ENCODE measurements around the gene ENPP1. TPM values are rescaled to one million over a fixed set of nuclear protein-coding genes. Genes with fewer than 3 reads are reported as not detected.

ENPP1 gene
- polyA plus RNA-seq, 1 experiment: 30.4 TPM

DNA sequence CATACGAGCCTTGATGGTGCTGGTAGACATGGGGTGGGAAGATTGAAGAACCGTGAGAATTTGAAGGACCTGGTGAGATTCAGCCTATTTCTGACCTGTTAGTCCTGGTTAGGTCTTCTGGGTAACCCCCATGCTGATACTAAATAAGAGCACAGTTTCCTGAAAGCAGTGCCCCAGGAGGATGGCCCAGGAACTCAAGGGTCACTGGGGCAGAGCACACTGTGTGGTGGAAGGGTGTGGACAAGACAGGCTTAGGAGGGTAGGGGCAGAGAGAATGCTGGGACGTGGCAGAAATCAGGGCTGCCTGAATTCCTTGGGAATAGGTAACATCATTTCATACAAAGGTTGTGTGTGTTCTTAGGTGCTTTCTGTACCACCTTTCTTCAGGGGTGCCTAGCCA lies 31.9 kb upstream of the ENPP1 start:
- ChIA-PET CTCF (no interaction called here), POLR2A (no interaction called here)
- DNase-seq (ENCODE audit: low read depth, low spot score): no peak

DNA sequence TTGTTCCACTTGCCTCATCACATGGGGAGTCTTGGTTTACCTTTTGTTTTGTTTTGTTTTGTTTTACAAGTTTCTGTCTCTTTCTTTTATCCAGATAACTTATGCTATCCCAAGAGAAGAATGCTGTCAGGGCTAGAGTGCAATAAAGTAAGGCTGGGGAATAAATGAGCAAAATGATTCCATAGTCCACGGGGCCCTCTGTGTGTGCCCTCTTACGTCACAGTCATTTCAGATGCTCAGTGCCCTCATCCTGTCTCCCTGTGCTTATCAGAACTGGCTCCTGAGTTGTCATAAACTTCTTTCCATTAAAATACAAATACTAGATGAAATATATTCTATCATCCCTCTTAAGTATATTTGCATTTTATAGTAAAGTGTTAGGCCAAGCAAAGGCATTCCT lies 30.8 kb upstream of the ENPP1 start:
- ChIA-PET POLR2A (no interaction called here), CTCF (no interaction called here)
- Histone ChIP-seq H3K9me3 (ENCODE audit: control insufficient read depth, insufficient read depth, low read length) (no peaks in the 10 kb centered on the region), H3K27me3 (ENCODE audit: control insufficient read depth, insufficient read depth, low read length) (peaks cover 2% of the 10 kb centered on the region), H3K27ac (ENCODE audit: low read depth, low read length) (no peak overlapping the region), H3K4me3 (ENCODE audit: low read depth, low read length) (no peak overlapping the region)
- DNase-seq (ENCODE audit: low read depth, low spot score): no peak
- TF ChIP-seq, protein P1, sequence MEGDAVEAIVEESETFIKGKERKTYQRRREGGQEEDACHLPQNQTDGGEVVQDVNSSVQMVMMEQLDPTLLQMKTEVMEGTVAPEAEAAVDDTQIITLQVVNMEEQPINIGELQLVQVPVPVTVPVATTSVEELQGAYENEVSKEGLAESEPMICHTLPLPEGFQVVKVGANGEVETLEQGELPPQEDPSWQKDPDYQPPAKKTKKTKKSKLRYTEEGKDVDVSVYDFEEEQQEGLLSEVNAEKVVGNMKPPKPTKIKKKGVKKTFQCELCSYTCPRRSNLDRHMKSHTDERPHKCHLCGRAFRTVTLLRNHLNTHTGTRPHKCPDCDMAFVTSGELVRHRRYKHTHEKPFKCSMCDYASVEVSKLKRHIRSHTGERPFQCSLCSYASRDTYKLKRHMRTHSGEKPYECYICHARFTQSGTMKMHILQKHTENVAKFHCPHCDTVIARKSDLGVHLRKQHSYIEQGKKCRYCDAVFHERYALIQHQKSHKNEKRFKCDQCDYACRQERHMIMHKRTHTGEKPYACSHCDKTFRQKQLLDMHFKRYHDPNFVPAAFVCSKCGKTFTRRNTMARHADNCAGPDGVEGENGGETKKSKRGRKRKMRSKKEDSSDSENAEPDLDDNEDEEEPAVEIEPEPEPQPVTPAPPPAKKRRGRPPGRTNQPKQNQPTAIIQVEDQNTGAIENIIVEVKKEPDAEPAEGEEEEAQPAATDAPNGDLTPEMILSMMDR (IDR thresholded peaks at IDR 0.05; ENCODE audit: low read depth, low read length): no peak

More for the DNA sequence above, 31.9 kb upstream of the ENPP1 start:
- no peak overlapping the region for H3K4me3 ChIP-seq (ENCODE audit: low read depth, low read length)
- peaks cover under 1% of the 10 kb centered on the region for H3K27me3 ChIP-seq (ENCODE audit: control insufficient read depth, insufficient read depth, low read length)
- H3K27ac ChIP-seq (ENCODE audit: low read depth, low read length): no peak overlapping the region
- H3K9me3 ChIP-seq (ENCODE audit: control insufficient read depth, insufficient read depth, low read length): no peaks in the 10 kb centered on the region
- TF ChIP-seq, protein P1 (IDR thresholded peaks at IDR 0.05; ENCODE audit: low read depth, low read length): no peak

DNA sequence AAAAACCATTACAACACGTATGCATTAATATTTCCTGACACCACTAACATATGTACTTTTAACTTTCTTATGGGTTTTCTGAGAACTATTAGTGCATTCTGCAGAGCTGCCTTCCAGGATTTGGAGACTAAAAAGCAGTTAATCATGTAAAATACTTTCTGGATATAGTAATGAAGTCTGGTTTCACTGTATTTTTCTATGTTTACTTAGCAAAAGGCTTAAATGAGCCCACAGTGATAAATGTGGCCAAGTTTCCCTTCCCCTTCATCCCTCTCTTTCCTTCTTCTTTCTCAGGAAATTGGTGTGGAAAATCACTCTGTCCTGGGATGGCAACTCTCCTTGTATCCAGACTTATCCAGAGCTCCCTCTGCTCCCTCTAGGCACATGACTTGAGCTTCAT lies 29.7 kb upstream of the ENPP1 start:
- no peak overlapping the region for H3K4me3 ChIP-seq (ENCODE audit: low read depth, low read length)
- H3K27me3 ChIP-seq (ENCODE audit: control insufficient read depth, insufficient read depth, low read length): peaks cover 2% of the 10 kb centered on the region
- DNase-seq (ENCODE audit: low read depth, low spot score): no peak
- ChIA-PET CTCF (interaction anchor here (0.6 kb wide), 2 partner anchors 16 to 83 kb away, joined by 3 to 5 read pairs; no protein-coding TSS in a partner anchor), POLR2A (interaction anchor here (0.7 kb wide), 1 partner anchor 90 kb away, joined by 3 read pairs; no protein-coding TSS in a partner anchor)
- H3K27ac ChIP-seq (ENCODE audit: low read depth, low read length): no peak overlapping the region
- TF ChIP-seq, protein P1 (IDR thresholded peaks at IDR 0.05; ENCODE audit: low read depth, low read length): no peak
- no peaks in the 10 kb centered on the region for H3K9me3 ChIP-seq (ENCODE audit: control insufficient read depth, insufficient read depth, low read length)

DNA sequence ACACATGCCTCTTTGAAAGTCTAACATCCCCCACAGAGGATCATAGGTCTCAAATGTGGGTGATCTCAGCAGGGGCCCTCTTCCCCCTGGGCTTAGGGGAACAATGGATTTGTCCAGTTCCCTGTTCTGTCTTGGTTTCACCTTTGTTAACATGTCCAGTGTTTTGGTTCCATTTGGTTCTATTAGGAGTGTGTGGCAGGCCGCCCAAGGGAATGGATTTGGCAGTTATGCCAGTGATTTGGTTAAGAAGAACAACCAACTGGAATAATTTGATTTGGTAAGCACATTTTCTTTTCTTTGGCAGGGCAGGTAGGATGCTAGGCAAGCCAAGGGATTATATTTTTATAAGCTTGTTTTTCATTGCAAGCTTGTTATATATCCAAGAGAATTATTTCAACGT lies 28.5 kb upstream of the ENPP1 start:
- TF ChIP-seq, protein P1 (IDR thresholded peaks at IDR 0.05; ENCODE audit: low read depth, low read length): no peak
- CTCF ChIA-PET: no interaction called here
- DNase-seq (ENCODE audit: low read depth, low spot score): no peak
- peaks cover 2% of the 10 kb centered on the region for H3K27me3 ChIP-seq (ENCODE audit: control insufficient read depth, insufficient read depth, low read length)
- no peak overlapping the region for H3K4me3 ChIP-seq (ENCODE audit: low read depth, low read length)
- no peak overlapping the region for H3K27ac ChIP-seq (ENCODE audit: low read depth, low read length)
- POLR2A ChIA-PET: no interaction called here
- H3K9me3 ChIP-seq (ENCODE audit: control insufficient read depth, insufficient read depth, low read length): no peaks in the 10 kb centered on the region

DNA sequence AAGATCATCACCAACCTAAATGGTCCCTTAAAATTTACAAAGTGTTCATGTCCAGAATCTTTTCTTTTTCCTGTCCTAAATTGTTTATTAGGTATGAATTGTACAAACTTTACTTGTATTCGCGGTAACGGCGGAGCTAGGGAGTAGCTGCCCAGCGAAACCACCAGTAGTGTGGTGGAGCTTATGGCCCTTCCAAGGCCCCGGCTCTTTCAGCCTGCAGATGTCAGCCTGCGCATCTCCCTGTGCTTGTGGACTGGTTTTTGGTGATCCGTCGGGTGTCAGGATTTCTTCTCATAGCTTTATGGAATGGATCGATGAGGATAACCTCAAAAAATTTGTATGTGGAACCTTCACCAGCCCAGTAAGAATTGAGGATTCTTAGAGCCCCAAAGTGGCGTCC lies 27.2 kb upstream of the ENPP1 start:
- ChIA-PET POLR2A (no interaction called here), CTCF (no interaction called here)
- no peaks in the 10 kb centered on the region for H3K9me3 ChIP-seq (ENCODE audit: control insufficient read depth, insufficient read depth, low read length)
- no peak overlapping the region for H3K27ac ChIP-seq (ENCODE audit: low read depth, low read length)
- peaks cover 2% of the 10 kb centered on the region for H3K27me3 ChIP-seq (ENCODE audit: control insufficient read depth, insufficient read depth, low read length)
- TF ChIP-seq, protein P1 (IDR thresholded peaks at IDR 0.05; ENCODE audit: low read depth, low read length): no peak
- no peak overlapping the region for H3K4me3 ChIP-seq (ENCODE audit: low read depth, low read length)
- no peak for DNase-seq (ENCODE audit: low read depth, low spot score)

Data from AG04450 (cell line).